HG02623 (cell line): ENCODE results near the gene LMNTD2.

ENCODE experiments used
- ATAC-seq: cut with Tn5 transposase; IDR thresholded peaks from one replicate; pipeline ENCODE4 v1.9.1; 2021; ENCODE audit warnings: moderate library complexity; ENCODE audit not compliant: unreplicated experiment

Gene LMNTD2

GRCh38 chr11:535519-536454 lies 24.8 kb downstream of the LMNTD2 start, which contains the start of gene HRAS:
Gene HRAS (minus strand): TSS chr11:535576.
- ATAC-seq: peak; percentile 62

GRCh38 chr11:535210-535518 lies 25.4 kb downstream of the LMNTD2 start:
- no peak for ATAC-seq

- ATAC-seq: no peak
Observed at GRCh38 chr11:534396-535209, 25.9 kb downstream of the LMNTD2 start.

- ATAC-seq: no peak
Observed at GRCh38 chr11:533586-534395, 26.7 kb downstream of the LMNTD2 start.

- ATAC-seq: no peak
Observed at GRCh38 chr11:532986-533585, 27.5 kb downstream of the LMNTD2 start.

GRCh38 chr11:532527-532985 lies 28.0 kb downstream of the LMNTD2 start:
- no peak for ATAC-seq

GRCh38 chr11:531919-532526 lies 28.5 kb downstream of the LMNTD2 start:
- no peak for ATAC-seq

GRCh38 chr11:530960-531831 lies 29.3 kb downstream of the LMNTD2 start:
- no peak for ATAC-seq

- no peak for ATAC-seq
Observed at GRCh38 chr11:529728-530411, 30.7 kb downstream of the LMNTD2 start.

- ATAC-seq: no peak
Observed at GRCh38 chr11:528815-529727, 31.5 kb downstream of the LMNTD2 start.

- ATAC-seq: no peak
Observed at GRCh38 chr11:528166-528814, 32.2 kb downstream of the LMNTD2 start.

- ATAC-seq: no peak
Observed at GRCh38 chr11:526192-526591, 34.3 kb downstream of the LMNTD2 start.

- ATAC-seq: no peak
Observed at GRCh38 chr11:521177-521688, 39.3 kb downstream of the LMNTD2 start.

GRCh38 chr11:520428-521176 lies 39.9 kb downstream of the LMNTD2 start:
- ATAC-seq: no peak

- peak; percentile 68 for ATAC-seq
Observed at GRCh38 chr11:518463-519202, 41.9 kb downstream of the LMNTD2 start.
